NCI-H1694 treated with DMSO at 0.1 percent for 48 hours (cell line): Measurements from ENCODE around the gene DIP2B.
A peak's percentile ranks its signal among the peaks of the same experiment; 100 is the strongest.

Experiments
- DNase-seq: peaks from one replicate; lab custom pipeline; 2025; lab: John Stamatoyannopoulos, UW

Gene DIP2B

GRCh38 chr12:50636505-50636904, 131.7 kb downstream of the DIP2B start:
- no peak for DNase-seq

GRCh38 chr12:50637870-50638481, 133.2 kb downstream of the DIP2B start:
- peak; percentile 59 for DNase-seq

GRCh38 chr12:50638482-50638880, 133.7 kb downstream of the DIP2B start:
- DNase-seq = no peak

GRCh38 chr12:50639721-50640120, 134.9 kb downstream of the DIP2B start:
- DNase-seq = no peak

- no peak for DNase-seq
These were observed 135.6 kb downstream of the DIP2B start for GRCh38 chr12:50640321-50640939.

GRCh38 chr12:50641566-50641965, 136.8 kb downstream of the DIP2B start:
- DNase-seq = no peak

- DNase-seq = no peak
These were observed 137.3 kb downstream of the DIP2B start for GRCh38 chr12:50642035-50642451.

GRCh38 chr12:50642761-50643160, 138.0 kb downstream of the DIP2B start:
- DNase-seq = no peak

- DNase-seq = no peak
These were observed 142.2 kb downstream of the DIP2B start for GRCh38 chr12:50647031-50647430.

- DNase-seq = no peak
These were observed 142.7 kb downstream of the DIP2B start for GRCh38 chr12:50647479-50647878.

GRCh38 chr12:50650285-50650684, 145.5 kb downstream of the DIP2B start:
- DNase-seq = no peak

- no peak for DNase-seq
These were observed 150.7 kb downstream of the DIP2B start for GRCh38 chr12:50655374-50655921.

- DNase-seq = no peak
These were observed 154.5 kb downstream of the DIP2B start for GRCh38 chr12:50659260-50659659.

- no peak for DNase-seq
These were observed 155.1 kb downstream of the DIP2B start for GRCh38 chr12:50659690-50660424.

- no peak for DNase-seq
These were observed 155.6 kb downstream of the DIP2B start for GRCh38 chr12:50660425-50660822.

GRCh38 chr12:50661300-50662115, 156.7 kb downstream of the DIP2B start:
- DNase-seq = no peak

- DNase-seq = no peak
These were observed 157.3 kb downstream of the DIP2B start for GRCh38 chr12:50662116-50662510.

- DNase-seq = no peak
These were observed 160.4 kb downstream of the DIP2B start for GRCh38 chr12:50665170-50665569.

- no peak for DNase-seq
These were observed 160.8 kb downstream of the DIP2B start for GRCh38 chr12:50665609-50666008.

GRCh38 chr12:50666023-50666422, 161.2 kb downstream of the DIP2B start:
- no peak for DNase-seq

GRCh38 chr12:50672158-50672557, 167.4 kb downstream of the DIP2B start:
- DNase-seq = no peak

GRCh38 chr12:50676756-50677155, 172.0 kb downstream of the DIP2B start:
- no peak for DNase-seq
